GM21723 (cell line): ENCODE data around the gene KRTAP10-8.
"Not testable (repeated sequence)": the region's sequence is repeated elsewhere in the genome, so short reads cannot be mapped to it uniquely, and the experiment has no call there.

ENCODE experiments used
- ATAC-seq: cut with Tn5 transposase; IDR thresholded peaks from one replicate; pipeline ENCODE4 v1.9.1; 2021; ENCODE audit warnings: mild to moderate bottlenecking, moderate library complexity; ENCODE audit not compliant: unreplicated experiment

Gene KRTAP10-8

DNA sequence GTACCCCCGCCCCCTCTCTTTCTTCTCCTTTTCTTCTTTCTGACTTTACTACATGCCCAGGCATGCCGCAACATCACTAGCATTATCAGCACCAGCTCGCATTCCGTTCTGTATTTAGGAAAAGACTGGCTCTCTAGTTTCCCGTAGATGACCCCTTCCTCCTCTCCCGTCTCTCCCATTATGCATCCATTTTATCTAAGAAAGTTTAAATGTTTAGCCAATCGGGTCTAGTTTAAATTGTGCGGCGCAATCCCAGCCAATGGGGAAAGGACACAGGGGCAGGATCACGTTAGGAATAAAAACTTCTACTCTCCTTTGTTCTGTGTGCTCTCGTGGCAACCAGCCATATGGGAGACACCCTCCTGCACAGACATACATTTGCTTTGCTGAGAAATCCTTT, 13.8 kb upstream of the KRTAP10-8 start:
- ATAC-seq = no peak

DNA sequence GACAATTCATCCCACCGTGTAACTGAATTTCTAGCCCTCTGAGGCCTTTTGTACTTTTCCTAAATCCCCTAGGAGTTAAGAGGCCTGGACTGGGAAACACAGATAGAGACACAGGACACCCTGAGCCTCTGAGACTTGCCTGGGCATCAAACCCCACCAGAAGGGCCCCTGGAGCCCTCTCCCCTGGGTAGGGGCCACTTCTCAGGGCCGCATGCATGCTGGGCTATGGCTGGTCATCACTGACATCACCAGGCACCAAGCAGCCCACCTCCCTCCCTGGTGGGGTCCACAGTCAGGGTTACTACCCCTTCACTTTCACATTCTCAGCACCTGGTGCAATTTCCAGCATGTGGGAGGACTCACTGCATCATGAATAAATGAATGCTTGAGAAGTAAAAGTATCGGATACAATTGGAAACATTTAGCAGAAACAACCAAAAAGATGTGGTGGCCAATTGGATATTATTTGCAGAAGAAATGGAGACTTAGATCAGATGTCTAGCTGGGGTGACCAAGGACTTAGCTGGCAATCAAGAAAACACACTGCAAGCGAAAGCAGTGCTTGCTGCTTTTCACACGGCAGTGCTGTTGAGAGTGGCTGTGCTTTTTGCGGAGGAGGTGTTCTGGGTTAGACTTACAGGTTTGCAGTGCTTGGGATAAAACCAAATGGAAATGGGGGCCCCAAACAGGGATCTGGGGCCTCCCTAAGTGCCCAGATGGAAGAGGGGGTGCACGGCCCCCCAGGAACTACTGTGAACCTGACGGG, 12.4 kb upstream of the KRTAP10-8 start:
- ATAC-seq = no peak

DNA sequence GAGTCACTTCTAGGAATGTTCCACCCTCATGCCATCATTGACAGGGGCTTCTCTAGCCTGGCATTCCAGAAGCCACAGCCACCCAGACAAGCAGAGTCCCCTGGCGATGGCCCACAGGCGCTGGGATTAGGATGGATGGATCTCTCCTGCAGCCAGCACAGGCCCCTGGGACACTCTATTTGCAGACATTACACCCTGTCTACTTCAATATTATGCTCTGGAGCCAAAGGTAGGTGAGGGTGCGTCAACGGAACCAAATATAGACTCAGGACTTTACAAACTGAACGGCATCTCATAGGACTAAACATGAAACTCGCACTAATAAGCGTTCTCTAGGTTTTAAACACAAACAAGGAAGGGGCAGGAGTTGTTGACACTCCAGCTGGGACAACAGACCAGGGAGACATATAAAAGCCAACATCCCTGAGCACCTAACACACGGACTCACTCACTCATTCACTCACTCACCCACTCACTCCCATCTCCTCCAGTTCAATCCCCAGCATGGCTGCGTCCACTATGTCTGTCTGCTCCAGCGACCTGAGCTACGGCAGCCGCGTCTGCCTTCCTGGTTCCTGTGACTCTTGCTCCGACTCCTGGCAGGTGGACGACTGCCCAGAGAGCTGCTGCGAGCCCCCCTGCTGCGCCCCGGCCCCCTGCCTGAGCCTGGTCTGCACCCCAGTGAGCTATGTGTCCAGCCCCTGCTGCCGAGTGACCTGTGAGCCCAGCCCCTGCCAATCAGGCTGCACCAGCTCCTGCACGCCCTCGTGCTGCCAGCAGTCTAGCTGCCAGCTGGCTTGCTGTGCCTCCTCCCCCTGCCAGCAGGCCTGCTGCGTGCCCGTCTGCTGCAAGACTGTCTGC, 11.5 kb upstream of the KRTAP10-8 start, which contains the start of gene KRTAP10-7:
Gene KRTAP10-7, plus strand, starts transcription at position 480 of the 861 bp plus-strand sequence. Its CDS starts 25 bp downstream, at position 505.
- ATAC-seq = not testable (repeated sequence)

DNA sequence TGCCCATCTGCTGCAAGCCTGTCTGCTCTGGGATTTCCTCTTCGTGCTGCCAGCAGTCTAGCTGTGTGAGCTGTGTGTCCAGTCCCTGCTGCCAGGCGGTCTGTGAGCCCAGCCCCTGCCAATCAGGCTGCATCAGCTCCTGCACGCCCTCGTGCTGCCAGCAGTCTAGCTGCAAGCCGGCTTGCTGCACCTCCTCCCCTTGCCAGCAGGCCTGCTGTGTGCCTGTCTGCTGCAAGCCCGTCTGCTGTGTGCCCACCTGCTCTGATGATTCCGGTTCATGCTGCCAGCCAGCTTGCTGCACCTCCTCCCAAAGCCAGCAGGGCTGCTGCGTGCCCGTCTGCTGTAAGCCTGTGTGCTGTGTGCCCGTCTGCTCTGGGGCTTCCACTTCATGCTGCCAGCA, 10.8 kb upstream of the KRTAP10-8 start:
- ATAC-seq = not testable (repeated sequence)

DNA sequence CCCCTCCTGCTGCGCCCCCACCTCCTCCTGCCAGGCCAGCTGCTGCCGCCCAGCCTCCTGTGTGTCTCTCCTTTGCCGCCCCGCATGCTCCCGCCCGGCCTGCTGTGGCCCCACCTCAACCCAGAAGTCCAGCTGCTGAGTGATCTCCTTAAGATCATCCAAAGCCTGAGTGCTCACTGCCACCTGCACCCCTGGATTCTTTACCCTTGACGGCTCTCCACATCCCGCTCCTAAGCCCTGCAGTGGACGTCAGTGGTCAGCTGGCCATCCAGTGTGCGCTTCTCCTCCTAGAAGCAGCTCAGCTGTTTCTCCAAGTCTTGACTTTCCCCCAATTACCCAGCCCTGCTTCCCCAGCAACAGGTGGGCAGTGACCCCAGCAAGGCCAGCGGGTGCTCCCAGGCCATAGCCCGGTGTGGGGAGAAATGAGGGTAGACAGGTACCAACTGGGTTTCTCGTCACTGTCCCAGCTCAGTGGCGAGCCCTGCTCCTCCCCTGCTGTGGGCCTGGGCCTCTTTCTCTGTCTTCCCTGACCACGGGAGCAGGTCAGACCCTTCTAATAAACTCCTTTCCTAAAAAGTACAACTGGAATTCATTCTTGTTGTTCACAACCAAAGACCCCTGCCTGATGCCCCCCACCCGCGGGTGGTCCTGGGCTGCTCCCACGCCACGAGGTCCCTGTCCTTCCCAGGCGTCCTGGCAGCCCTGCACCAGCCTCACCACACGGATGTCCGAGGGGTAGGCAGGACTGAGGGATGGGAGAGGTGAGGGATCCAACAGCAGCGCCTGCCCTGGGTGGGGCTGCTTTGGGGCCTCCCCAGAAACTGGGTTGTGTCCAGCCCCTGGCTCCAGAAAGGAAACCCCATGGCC, 10.1 kb upstream of the KRTAP10-8 start:
- no peak for ATAC-seq

DNA sequence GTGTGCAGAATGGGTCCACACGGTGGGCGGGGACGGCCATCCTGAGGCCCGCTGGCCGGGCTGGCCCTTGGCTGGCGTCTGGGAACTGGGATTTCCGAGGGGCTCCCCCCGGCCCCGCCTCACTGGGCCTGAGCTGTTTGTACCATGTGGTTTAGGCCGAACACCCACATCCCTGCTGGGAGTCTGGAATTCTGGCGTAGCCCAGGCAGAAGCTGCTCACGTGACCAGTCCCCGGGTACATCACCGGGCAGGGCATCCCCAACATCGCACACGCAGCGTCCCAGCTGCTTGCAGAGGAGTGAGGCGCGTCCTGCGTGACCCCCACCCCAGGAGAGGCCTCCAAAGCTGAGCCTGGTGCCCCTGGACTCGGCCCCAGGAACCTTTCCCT, 9.4 kb upstream of the KRTAP10-8 start:
- ATAC-seq = no peak

DNA sequence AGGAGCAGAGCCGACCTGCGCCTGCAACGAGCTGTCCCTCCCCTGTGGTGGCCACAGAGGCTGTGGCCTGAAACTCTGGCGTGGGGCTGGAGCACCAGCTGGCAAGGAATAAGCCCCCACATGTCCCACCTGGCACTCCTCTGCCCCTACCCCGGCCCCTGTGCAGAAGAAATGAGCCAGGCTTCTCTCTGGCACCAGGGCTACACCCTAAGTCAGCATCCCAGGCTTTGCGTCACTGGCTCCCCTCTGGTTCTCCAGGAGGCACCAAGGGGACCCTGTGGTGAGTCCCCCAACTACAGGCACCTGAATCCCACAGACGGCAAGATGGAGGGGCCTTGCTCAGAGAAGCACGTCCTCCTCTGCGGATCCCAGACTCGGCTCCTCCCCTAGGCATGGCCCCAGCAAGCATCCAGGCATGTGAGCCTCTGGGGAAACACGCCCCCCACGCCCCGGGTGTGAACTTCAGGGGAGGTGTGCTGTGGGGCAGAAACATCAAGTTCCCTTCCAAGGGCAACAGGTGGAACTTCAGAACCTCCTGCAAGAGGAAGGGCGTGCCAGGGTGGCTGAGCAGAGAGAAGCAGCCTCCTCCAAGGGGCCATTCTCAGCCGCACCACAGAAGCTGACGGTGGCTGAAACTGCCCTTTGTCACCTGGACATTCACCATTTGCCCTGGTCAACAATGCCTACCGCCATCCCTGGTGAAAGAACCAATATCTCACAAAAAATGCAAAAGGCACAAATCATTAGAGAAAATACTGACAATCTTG, 8.6 kb upstream of the KRTAP10-8 start:
- no peak for ATAC-seq

DNA sequence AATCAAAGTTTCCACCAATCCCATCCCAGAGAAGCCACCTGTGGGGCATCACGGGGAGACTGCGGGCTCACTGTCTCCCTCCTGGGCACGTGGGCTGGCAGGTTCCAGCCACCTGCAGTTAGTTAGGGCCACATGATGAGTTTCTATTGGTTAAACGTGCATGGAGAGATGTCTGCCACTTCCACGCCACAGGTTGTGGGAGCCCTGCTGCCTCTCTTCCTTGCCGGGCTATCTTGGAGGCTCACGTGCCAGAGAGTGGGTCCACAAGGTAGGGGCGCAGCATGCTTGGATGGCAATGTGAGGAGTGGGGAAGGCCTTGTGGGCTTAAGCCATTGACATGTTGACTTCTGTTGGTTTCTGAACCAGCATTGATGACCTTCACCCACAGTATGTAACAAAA, 8.0 kb upstream of the KRTAP10-8 start:
- no peak for ATAC-seq

DNA sequence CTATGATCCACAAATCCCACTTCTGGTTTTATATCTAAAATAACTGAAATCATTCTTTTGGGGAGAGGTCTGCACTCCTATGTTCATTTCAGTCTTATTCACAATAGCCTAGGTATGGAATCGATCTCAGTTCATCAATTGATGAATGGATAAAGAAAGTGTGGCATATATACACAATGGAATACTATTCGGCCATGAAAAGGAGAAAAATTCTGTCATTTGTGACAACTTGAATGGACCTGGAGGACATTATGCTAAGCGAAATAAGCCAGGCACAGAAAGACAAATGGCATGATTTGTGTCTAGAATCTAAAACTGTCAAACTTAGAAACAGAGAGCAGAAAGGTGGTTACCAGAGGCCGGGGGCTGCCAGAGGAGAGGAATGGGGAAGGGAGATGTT, 5.4 kb upstream of the KRTAP10-8 start:
- ATAC-seq = no peak

DNA sequence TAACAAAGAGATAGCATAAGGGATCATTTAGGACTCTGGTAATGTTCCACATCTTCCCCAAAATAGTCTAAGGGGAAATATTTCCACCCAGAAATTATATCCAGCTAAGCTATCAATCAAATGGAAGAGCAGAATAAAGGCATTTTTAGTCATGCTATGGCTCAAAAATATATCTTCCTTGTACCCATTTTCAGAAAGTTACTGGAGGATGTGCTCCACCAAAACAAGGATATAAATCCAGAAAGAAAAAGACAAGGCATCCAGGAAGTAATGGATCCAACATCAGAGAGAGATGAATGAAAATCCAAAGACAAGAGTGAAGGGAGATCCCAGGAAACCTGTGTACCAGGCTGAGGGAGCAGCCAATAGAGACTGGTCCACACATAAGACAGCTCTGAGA, 2.7 kb upstream of the KRTAP10-8 start:
- ATAC-seq = no peak

DNA sequence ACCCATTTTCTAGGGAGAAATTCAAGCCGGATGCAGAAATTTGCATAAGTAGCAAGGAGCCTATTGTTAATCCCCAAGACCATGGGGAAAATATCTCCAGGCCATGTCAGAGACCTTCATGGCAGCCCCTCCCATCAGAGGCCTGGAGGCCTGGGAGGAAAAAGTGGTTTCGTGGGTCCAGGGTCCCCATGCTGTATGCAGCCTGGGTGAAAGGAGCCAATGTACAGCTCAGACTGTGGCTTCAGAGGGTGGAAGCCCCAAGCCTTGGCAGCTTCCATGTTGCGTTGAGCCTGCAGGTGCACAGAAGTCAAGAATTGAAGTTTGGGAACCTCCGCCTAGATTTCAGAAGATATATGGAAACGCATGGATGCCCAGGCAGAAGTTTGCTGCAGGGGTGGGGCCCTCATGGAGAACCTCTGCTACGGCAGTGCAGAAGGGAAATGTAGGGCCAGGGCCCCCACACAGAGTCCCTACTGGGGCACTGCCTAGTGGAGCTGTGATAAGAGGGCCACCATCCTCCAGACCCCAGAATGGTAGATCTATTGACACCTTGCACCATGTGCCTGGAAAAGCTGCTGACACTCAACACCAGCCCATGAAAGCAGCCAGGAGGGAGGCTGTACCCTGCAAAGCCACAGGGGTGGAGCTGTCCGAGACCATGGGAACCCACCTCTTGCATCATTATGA, 1.6 kb upstream of the KRTAP10-8 start:
- not testable (repeated sequence) for ATAC-seq

DNA sequence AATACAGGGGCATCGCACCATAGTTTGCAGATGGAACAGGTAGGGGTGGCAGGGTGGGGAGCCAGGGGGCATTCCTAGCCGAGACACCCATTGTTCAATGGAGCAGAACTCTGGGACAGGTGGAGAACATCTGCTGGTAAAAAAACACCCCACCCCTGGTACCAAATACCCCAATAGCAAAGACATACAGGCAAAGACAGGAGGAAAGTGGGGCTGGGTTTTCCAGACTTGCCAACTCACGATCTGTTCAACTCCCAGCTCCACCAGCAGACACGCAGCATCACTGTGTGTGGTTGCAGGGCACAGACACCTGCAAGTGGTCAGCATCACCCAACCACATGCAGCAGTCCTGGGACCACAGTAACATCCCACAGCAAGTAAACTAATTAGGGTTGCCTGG, 328 bp upstream of the KRTAP10-8 start:
- ATAC-seq = no peak

DNA sequence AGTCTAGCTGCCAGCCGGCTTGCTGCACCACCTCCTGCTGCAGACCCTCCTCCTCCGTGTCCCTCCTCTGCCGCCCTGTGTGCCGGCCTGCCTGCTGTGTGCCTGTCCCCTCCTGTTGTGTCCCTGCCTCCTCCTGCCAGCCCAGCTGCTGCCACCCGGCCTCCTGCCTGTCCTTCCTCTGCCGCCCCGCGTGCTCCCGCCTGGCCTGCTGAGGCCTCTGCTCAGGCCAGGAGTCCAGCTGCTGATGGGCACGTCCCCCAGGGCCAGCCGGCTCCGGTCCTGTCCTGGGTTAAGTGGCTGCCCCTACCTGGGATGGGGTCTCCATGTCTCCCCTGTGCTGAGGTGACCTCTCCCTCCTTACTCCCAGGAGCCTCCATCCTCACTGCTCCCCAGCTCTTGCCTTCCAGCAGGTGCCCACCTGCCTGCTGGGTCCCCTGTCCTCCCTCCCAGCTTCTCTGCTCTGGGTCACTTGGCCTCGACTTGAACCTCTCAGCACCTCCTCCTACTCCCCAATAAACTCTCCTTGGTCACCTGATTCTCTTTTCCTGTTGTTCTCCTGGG, 870 bp downstream of the KRTAP10-8 start:
- no peak for ATAC-seq

DNA sequence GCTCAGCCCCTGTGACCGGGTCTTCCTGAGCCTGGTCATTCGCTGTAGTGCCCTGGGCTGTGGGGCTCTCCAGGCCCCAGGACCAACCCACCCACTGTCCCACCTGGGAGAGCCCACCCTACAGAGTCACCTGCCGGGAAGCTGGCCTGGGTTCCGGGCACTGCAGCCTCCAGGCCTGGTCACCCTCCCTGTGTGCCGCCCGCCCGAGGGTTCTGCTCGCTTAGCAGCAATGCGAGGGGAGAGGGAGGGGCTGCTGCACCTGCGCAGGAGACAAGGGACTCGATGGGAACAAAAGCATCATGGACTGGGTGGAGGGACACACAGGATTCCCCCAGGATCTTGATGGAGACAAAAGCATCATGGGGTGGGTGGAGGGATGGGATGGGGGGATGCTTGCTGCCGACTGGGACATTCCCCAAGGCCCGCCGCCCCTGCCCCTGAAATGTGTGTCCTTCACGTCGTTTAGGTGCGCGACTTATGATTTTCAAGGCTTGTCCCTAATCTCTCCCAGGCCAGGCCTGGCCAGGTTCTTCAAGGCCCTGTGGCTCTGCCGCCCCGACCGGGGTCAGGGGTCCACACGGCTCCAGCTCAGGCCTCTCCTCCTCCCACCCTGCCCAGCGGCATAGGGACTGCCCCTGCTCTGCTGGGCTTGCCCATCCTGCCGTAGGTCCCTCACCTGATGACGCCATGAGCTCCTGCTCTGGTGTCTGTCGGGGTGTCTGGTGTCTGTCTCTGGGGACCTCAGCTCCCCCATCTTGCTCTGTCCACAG, 1.7 kb downstream of the KRTAP10-8 start:
- ATAC-seq = no peak

DNA sequence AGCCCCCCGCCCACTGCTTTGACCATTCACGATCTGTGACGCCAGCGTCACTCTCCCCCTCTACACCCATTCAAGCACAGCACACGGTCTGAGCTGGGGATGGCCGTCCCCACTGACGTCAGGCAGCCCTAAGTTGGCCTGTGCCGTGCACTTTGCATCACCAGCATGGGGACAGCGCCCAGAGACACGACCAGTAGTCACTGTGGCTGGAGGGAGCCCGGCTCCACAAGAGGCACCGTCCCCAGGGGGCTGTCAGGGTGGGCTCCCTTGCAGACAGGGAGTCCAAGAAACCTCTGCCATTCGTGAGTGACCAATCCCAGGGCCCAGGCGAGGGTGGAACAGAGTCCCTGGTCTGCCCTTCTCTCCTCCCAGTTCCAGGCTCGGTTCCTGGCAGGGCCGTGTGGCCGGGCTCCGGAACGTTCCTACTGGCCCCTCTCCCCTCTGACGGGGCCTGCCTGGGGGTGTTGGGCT, 2.3 kb downstream of the KRTAP10-8 start:
- no peak for ATAC-seq

DNA sequence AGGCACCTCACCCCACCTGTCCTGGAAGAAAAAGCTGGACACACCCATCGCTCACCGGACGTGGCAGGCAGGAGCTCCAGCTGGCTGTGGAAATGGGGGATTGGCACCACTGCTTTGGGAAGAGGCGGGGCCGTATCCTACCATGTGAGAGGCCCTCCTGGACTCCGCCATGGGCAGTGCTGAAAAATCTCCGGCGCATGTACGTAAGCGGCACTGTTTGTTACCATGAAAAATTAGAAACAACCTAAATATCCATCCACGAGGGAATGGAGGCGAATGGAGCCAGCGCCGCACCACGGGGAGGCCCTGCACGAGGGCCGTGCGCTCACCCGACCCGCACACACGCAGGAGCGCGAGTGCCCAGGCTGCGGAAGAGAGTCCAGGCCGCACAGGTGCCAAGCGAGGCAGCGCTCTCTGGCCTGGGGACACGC, 3.1 kb downstream of the KRTAP10-8 start:
- ATAC-seq = no peak

DNA sequence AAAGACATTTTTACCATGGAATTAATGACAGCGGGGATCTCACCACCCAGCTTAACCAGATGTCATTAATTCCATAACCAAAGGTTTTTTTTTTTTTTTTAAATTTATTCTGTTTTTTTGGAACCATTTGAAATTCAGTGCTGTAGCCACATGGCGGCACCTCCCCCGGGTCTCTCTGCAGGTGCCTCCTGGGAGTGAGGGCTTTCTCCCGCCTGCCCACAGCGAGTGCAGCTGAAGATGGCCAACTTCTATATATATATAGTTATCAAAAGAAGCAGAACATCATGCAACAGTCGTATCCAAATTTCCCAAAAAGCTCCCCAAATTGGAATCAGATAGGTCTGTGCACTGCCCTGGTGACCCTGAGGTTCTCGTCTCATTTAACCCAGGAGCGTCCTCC, 3.6 kb downstream of the KRTAP10-8 start:
- no peak for ATAC-seq

DNA sequence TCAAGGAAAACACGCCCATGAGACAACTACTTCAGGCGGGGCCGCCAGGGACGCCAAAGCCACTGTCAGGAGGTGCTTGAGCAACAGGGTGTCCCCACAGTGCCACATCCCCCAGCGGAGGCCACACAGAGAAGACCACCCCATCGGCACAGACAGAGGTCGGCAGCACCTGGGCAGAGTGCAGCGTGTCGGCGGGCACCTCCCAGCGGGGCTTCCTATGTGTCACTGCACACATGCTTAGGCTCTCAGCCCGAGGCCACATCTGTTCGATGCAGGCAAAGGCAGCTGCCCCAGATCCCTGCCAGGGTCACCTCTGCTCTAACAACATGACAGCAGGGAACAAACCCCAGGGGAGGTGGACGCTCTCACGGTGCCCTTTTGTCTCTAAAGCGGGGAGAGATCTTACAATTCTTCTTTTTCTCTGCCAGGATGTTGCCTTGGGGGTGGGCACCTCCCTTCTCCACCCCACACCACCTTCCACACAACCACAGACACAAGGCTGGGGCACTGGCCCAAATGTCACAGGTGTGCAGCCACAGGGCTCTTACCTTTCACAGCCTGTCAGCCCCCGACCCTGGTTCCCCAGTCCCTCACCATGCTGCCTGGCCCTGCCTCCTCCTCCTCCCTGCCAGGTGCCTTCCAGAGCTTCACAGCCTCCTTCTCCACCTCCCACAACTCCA, 4.2 kb downstream of the KRTAP10-8 start:
- no peak for ATAC-seq
